IMR-90 (cell line): ENCODE data around the gene GTF2F1.

Source experiments
- BHLHE40 ChIP-seq: fragments of 150-350 bp; IDR thresholded peaks from 2 replicates; pipeline ENCODE4 v1.6.1; 2016; ENCODE audit warnings: mild to moderate bottlenecking, low read depth, low read length
- CEBPB ChIP-seq: IDR thresholded peaks from 2 replicates; pipeline ENCODE4 v1.6.1; 2012; ENCODE audit warnings: low read depth, low read length, improper control_type of control experiment
- CHD1 ChIP-seq: IDR thresholded peaks from 2 replicates; pipeline ENCODE4 v1.6.1; 2012; ENCODE audit warnings: low read depth, low read length, improper control_type of control experiment
- ELK1 ChIP-seq: fragments of 150-350 bp; IDR thresholded peaks from 2 replicates; pipeline ENCODE4 v1.6.1; 2016; ENCODE audit warnings: low read depth, mild to moderate bottlenecking, low read length, moderate library complexity, borderline replicate concordance
- FOS ChIP-seq: fragments of 150-350 bp; IDR thresholded peaks from 2 replicates; pipeline ENCODE4 v1.6.1; 2016; ENCODE audit warnings: low read depth, low read length
- MAFK ChIP-seq: IDR thresholded peaks from 2 replicates; pipeline ENCODE4 v1.6.1; 2012; ENCODE audit warnings: low read depth, low read length, improper control_type of control experiment
- MAZ ChIP-seq: IDR thresholded peaks from 2 replicates; pipeline ENCODE4 v1.6.1; 2012; ENCODE audit warnings: low read depth, mild to moderate bottlenecking, low read length, improper control_type of control experiment, moderate library complexity, borderline replicate concordance
- NFE2L2 ChIP-seq: fragments of 150-350 bp; IDR thresholded peaks from 2 replicates; pipeline ENCODE4 v1.6.1; 2016; ENCODE audit warnings: low read depth, mild to moderate bottlenecking, low read length
- POLR2A ChIP-seq: IDR thresholded peaks from 2 replicates; pipeline ENCODE4 v1.6.1; 2012; ENCODE audit warnings: mild to moderate bottlenecking, low read depth, low read length
- RCOR1 ChIP-seq: IDR thresholded peaks from 2 replicates; pipeline ENCODE4 v1.6.1; 2012; ENCODE audit warnings: mild to moderate bottlenecking, low read length, improper control_type of control experiment; ENCODE audit not compliant: insufficient replicate concordance
- SMC3 ChIP-seq: fragments of 150-350 bp; IDR thresholded peaks from 2 replicates; pipeline ENCODE4 v1.6.1; 2016; ENCODE audit warnings: low read depth, mild to moderate bottlenecking, antibody characterized with exemption, low read length, moderate library complexity
- USF2 ChIP-seq: fragments of 150-350 bp; IDR thresholded peaks from 2 replicates; pipeline ENCODE4 v1.6.1; 2017; ENCODE audit warnings: mild to moderate bottlenecking, antibody characterized with exemption, low read length, low read depth
- TF ChIP-seq, protein P1 (sequence below): conservative IDR thresholded peaks from 2 replicates; pipeline ENCODE4 v1.5.1; 2012; ENCODE audit warnings: mild to moderate bottlenecking, low read depth, low read length, improper control_type of control experiment

- TF ChIP-seq POLR2A (no peak), NFE2L2 (no peak), BHLHE40 (no peak), ELK1 (no peak), MAZ (no peak), FOS (no peak), MAFK (no peak), CEBPB (no peak), USF2 (no peak), SMC3 (no peak), CHD1 (no peak), RCOR1 (no peak)
- TF ChIP-seq, protein P1, sequence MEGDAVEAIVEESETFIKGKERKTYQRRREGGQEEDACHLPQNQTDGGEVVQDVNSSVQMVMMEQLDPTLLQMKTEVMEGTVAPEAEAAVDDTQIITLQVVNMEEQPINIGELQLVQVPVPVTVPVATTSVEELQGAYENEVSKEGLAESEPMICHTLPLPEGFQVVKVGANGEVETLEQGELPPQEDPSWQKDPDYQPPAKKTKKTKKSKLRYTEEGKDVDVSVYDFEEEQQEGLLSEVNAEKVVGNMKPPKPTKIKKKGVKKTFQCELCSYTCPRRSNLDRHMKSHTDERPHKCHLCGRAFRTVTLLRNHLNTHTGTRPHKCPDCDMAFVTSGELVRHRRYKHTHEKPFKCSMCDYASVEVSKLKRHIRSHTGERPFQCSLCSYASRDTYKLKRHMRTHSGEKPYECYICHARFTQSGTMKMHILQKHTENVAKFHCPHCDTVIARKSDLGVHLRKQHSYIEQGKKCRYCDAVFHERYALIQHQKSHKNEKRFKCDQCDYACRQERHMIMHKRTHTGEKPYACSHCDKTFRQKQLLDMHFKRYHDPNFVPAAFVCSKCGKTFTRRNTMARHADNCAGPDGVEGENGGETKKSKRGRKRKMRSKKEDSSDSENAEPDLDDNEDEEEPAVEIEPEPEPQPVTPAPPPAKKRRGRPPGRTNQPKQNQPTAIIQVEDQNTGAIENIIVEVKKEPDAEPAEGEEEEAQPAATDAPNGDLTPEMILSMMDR: no peak
Observed at GRCh38 chr19:6379744-6380143, 13.2 kb downstream of the GTF2F1 start.
